Activated T-cell treated with anti-CD3 and anti-CD28 coated beads, Interleukin-2, amount 50 U/mL, for 4 hours (primary cell): Measurements from ENCODE around the gene MAP3K2. TPM values are rescaled to one million over a fixed set of nuclear protein-coding genes. Genes with fewer than 3 reads are reported as not detected.
A peak's percentile ranks its signal among the peaks of the same experiment; 100 is the strongest.

Source experiments
- ATAC-seq, 2 donors: fragments of 200-7000 bp; cut with Tn5 transposase; one replicate each; pipeline ENCODE4 v1.10.0; 2021
- DNase-seq: peaks from one replicate; pipeline ENCODE4 v3.0.0-alpha.2; 2020
- H3K27me3 Mint-ChIP-seq: one replicate; pipeline ENCODE4 v1.8.0; 2021; ENCODE audit warnings: low read depth, mixed read lengths
- H3K36me3 Mint-ChIP-seq: one replicate; pipeline ENCODE4 v1.8.0; 2022; ENCODE audit warnings: mixed read lengths; ENCODE audit not compliant: insufficient read depth
- H3K4me1 Mint-ChIP-seq: one replicate; pipeline ENCODE4 v1.8.0; 2021; ENCODE audit warnings: low read depth, mixed read lengths
- H3K4me3 Mint-ChIP-seq: one replicate; pipeline ENCODE4 v1.8.0; 2021; ENCODE audit warnings: mild to moderate bottlenecking, moderate library complexity, mixed read lengths
- H3K9me3 Mint-ChIP-seq: one replicate; pipeline ENCODE4 v1.8.0; 2021; ENCODE audit warnings: mixed read lengths
- total RNA-seq, 3 donors: library from RNA; stranded (reverse); gene quantifications; one replicate each; pipeline ENCODE4 v1.2.1, GENCODE V29; 2021

The MAP3K2 gene
- total RNA-seq, 3 donors from 2014 or later = 60.2 to 69.1 (median 63.8) TPM

- H3K4me3 Mint-ChIP-seq = peak overlapping the region; percentile 85
- DNase-seq (no peak), ATAC-seq (peak in 1 of 2 donors; percentile 33)
- peaks cover 70% of the 10 kb centered on the region for H3K4me1 Mint-ChIP-seq
- H3K9me3 Mint-ChIP-seq = no peaks in the 10 kb centered on the region
- no peaks in the 10 kb centered on the region for H3K27me3 Mint-ChIP-seq
- peaks cover 7% of the 10 kb centered on the region for H3K36me3 Mint-ChIP-seq
Measured at GRCh38 chr2:127388423-127389164, 819 bp upstream of the MAP3K2 start.

GRCh38 chr2:127386764-127387654, 766 bp downstream of the MAP3K2 start:
- ATAC-seq (peak; percentile 76 to 80), DNase-seq (peak; percentile 71)
- Mint-ChIP-seq H3K4me1 (peaks cover 72% of the 10 kb centered on the region), H3K9me3 (no peaks in the 10 kb centered on the region), H3K36me3 (peaks cover 9% of the 10 kb centered on the region), H3K4me3 (peak overlapping the region; percentile 96), H3K27me3 (no peaks in the 10 kb centered on the region)

DNA sequence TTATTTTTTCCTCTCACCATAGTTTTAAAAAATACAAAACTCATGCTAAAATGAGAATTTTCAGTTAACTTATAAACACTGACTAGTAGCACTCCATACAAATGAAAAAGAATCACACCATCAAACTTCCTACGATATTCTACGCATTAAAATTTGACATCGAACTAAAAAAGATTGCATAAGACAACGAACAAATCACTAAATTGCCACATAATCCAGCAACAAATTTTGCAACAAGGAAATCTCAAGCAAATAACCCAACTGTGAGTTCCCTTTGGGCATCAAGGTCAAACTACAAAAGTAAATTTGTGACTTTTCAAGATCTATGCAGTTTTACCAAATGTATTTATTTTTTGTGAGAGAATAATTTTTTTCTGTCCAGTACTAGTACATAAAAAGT, 1.5 kb downstream of the MAP3K2 start:
- H3K27me3 Mint-ChIP-seq = no peaks in the 10 kb centered on the region
- H3K4me1 Mint-ChIP-seq = peaks cover 77% of the 10 kb centered on the region

GRCh38 chr2:127384529-127384928, 3.2 kb downstream of the MAP3K2 start:
- H3K27me3 Mint-ChIP-seq = no peaks in the 10 kb centered on the region
- H3K9me3 Mint-ChIP-seq = no peaks in the 10 kb centered on the region
- H3K4me1 Mint-ChIP-seq = peaks cover 79% of the 10 kb centered on the region
- peak overlapping the region; percentile 2 for H3K4me3 Mint-ChIP-seq
- H3K36me3 Mint-ChIP-seq = peaks cover 9% of the 10 kb centered on the region
- ATAC-seq = no peak
- no peak for DNase-seq

More for the DNA sequence above, 1.5 kb downstream of the MAP3K2 start:
- ATAC-seq (no peak), DNase-seq (no peak)
- H3K36me3 Mint-ChIP-seq = peaks cover 9% of the 10 kb centered on the region
- H3K4me3 Mint-ChIP-seq = peak overlapping the region; percentile 96
- H3K9me3 Mint-ChIP-seq = no peaks in the 10 kb centered on the region

GRCh38 chr2:127382831-127383230, 4.9 kb downstream of the MAP3K2 start:
- Mint-ChIP-seq H3K4me1 (peaks cover 78% of the 10 kb centered on the region), H3K36me3 (peaks cover 9% of the 10 kb centered on the region), H3K4me3 (no peak overlapping the region), H3K9me3 (no peaks in the 10 kb centered on the region), H3K27me3 (no peaks in the 10 kb centered on the region)
- ATAC-seq = no peak
- DNase-seq = no peak

GRCh38 chr2:127381762-127382161, 6.0 kb downstream of the MAP3K2 start:
- no peak overlapping the region for H3K4me3 Mint-ChIP-seq
- no peaks in the 10 kb centered on the region for H3K9me3 Mint-ChIP-seq
- peaks cover 79% of the 10 kb centered on the region for H3K4me1 Mint-ChIP-seq
- no peaks in the 10 kb centered on the region for H3K27me3 Mint-ChIP-seq
- peaks cover 9% of the 10 kb centered on the region for H3K36me3 Mint-ChIP-seq
- ATAC-seq (peak; percentile 75 to 84), DNase-seq (no peak)

DNA sequence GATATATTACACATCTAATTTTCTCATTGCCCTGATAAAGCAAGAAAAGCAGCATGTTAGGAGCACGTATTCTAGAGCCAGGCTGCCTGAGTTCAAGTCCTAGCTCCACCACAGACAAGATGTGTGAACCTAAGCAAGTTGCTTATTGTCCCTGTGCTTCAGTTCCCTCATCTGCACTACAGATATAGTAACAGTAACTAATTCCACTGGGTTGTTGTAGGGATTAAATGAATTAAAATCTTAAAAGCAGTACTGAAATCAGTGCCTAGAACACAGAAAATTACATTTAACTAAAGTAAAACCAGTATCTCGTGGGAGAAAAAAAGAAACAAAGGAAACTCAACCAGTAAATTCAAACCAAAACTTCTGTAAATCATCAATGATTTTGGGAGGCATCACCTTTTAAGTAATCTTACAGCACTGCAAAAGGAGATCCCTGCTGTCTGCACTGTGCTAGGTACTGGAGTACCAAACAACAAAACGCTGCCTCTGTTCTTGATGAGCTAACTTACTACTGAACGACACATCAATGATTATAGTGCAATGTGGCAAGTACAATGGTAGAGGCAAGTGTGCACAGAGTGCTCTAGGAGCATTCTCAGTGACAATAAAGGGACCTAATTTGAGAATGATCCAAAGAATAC, 7.9 kb downstream of the MAP3K2 start:
- Mint-ChIP-seq H3K27me3 (no peaks in the 10 kb centered on the region), H3K9me3 (peaks cover 3% of the 10 kb centered on the region), H3K36me3 (peaks cover 17% of the 10 kb centered on the region), H3K4me3 (no peak overlapping the region), H3K4me1 (peaks cover 64% of the 10 kb centered on the region)
- no peak for DNase-seq
- ATAC-seq = peak in 1 of 2 donors; percentile 51

- Mint-ChIP-seq H3K27me3 (no peaks in the 10 kb centered on the region), H3K4me3 (no peak overlapping the region), H3K9me3 (peaks cover 9% of the 10 kb centered on the region), H3K4me1 (peaks cover 61% of the 10 kb centered on the region), H3K36me3 (peaks cover 15% of the 10 kb centered on the region)
- DNase-seq = no peak
- ATAC-seq = no peak
Measured at GRCh38 chr2:127378720-127379119, 9.1 kb downstream of the MAP3K2 start.

DNA sequence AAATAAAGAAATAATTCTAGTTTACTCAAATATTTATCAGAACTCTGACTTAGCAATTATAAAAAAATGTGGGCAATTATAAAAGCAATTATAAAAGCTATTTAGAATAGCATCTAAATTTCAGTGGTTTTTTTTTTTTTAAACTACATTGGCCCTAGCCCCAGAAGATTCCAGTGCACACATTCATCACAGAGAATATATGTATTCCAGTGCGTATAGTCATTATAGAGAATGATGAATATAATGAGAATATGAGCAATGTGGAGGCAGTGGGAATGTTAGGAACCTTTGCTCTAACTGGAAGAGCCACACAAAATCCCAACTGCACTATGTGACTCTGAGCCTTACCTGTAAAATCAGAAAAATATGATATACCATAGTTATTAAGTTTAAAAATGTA, 10.5 kb downstream of the MAP3K2 start:
- Mint-ChIP-seq H3K9me3 (peaks cover 14% of the 10 kb centered on the region), H3K4me3 (no peak overlapping the region), H3K27me3 (no peaks in the 10 kb centered on the region), H3K36me3 (peaks cover 13% of the 10 kb centered on the region), H3K4me1 (peaks cover 49% of the 10 kb centered on the region)
- ATAC-seq = no peak
- no peak for DNase-seq

GRCh38 chr2:127376257-127376656, 11.5 kb downstream of the MAP3K2 start:
- H3K4me1 Mint-ChIP-seq = peaks cover 41% of the 10 kb centered on the region
- H3K36me3 Mint-ChIP-seq = peaks cover 13% of the 10 kb centered on the region
- H3K27me3 Mint-ChIP-seq = no peaks in the 10 kb centered on the region
- H3K4me3 Mint-ChIP-seq = no peak overlapping the region
- no peak for DNase-seq
- peaks cover 20% of the 10 kb centered on the region for H3K9me3 Mint-ChIP-seq
- no peak for ATAC-seq

DNA sequence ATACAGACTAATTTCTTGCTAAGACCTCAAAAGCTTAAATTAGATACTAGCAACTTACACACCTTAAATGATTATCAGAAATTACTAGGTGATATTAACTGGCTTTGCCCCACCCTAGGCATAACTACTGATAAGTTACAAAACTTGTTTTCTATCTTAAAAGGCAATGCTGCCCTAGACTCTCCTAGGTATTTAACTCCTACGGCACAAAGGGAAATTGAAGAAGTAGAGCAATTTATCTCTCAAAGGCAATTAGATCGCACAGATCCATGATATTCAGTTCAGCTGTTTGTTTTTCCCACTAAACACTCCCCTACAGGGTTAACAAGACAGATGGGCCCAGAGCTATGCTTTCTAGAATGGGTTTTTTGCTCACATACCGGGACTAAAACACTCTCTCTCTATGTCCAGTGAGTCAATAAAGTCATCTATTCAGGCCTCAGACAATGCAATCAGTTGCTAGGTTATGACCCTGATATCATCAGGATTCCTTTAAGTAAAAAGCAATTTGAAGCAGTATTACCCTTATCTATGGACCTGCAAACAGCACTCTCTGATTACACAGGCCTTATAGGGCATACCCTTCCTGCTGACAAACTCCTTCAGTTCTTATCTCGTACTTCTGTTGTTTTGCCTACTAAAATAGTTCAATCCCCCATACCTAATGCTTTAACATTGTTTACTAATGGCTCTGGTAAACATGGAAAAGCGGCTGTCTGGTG, 14.3 kb downstream of the MAP3K2 start:
- Mint-ChIP-seq H3K4me3 (no peak overlapping the region), H3K4me1 (peaks cover 21% of the 10 kb centered on the region), H3K27me3 (no peaks in the 10 kb centered on the region), H3K9me3 (peaks cover 27% of the 10 kb centered on the region), H3K36me3 (peaks cover 22% of the 10 kb centered on the region)
- DNase-seq = no peak
- no peak for ATAC-seq

- Mint-ChIP-seq H3K36me3 (peaks cover 19% of the 10 kb centered on the region), H3K4me3 (no peak overlapping the region), H3K9me3 (peaks cover 27% of the 10 kb centered on the region), H3K27me3 (no peaks in the 10 kb centered on the region), H3K4me1 (peaks cover 26% of the 10 kb centered on the region)
- DNase-seq = no peak
- no peak for ATAC-seq
Measured at GRCh38 chr2:127371037-127371436, 16.7 kb downstream of the MAP3K2 start.

GRCh38 chr2:127370010-127370409, 17.8 kb downstream of the MAP3K2 start:
- peaks cover 33% of the 10 kb centered on the region for H3K4me1 Mint-ChIP-seq
- DNase-seq (no peak), ATAC-seq (no peak)
- H3K4me3 Mint-ChIP-seq = no peak overlapping the region
- peaks cover 24% of the 10 kb centered on the region for H3K9me3 Mint-ChIP-seq
- no peaks in the 10 kb centered on the region for H3K27me3 Mint-ChIP-seq
- peaks cover 13% of the 10 kb centered on the region for H3K36me3 Mint-ChIP-seq

GRCh38 chr2:127365211-127365643, 22.5 kb downstream of the MAP3K2 start:
- H3K4me3 Mint-ChIP-seq = no peak overlapping the region
- peaks cover 58% of the 10 kb centered on the region for H3K4me1 Mint-ChIP-seq
- DNase-seq (no peak), ATAC-seq (peak; percentile 40 to 48)
- H3K36me3 Mint-ChIP-seq = peaks cover 7% of the 10 kb centered on the region
- H3K9me3 Mint-ChIP-seq = peaks cover 8% of the 10 kb centered on the region
- no peaks in the 10 kb centered on the region for H3K27me3 Mint-ChIP-seq
